A673 (cell line): ENCODE data around the gene LRRC52.

Source experiments
- EZH2 ChIP-seq: fragments of 200-600 bp; sonication (generic); IDR thresholded peaks from 2 replicates; pipeline ENCODE4 v1.6.1; 2017; ENCODE audit warnings: borderline replicate concordance, low read depth, mild to moderate bottlenecking, mixed read lengths, antibody characterized with exemption, low read length; ENCODE audit not compliant: poor library complexity, severe bottlenecking
- TF ChIP-seq, protein P1 (sequence below): fragments of 300-800, 200-600 bp; sonication (generic); conservative IDR thresholded peaks from 2 replicates; pipeline ENCODE4 v1.5.1; 2017; ENCODE audit warnings: low read depth, mild to moderate bottlenecking, antibody characterized with exemption, low read length, moderate library complexity, mixed read lengths

DNA sequence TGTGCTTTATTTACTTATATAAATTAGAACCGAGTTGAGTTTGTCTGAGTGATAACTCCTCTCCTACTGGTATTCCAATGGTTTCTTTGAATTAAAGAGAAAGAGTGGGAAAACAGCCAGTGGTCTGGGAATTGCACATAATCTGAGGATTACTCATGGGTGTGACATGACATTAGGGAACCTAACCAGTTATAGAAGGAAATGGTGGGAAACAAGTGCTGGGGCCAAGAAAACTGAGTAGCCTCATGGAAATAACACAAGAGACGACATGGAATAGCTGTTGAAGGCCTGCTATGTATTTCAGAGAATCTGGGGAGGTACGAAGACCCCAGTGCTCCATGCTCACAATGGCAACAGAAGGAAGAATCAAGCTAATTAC is 41.8 kb upstream of the LRRC52 start:
- TF ChIP-seq, protein P1, sequence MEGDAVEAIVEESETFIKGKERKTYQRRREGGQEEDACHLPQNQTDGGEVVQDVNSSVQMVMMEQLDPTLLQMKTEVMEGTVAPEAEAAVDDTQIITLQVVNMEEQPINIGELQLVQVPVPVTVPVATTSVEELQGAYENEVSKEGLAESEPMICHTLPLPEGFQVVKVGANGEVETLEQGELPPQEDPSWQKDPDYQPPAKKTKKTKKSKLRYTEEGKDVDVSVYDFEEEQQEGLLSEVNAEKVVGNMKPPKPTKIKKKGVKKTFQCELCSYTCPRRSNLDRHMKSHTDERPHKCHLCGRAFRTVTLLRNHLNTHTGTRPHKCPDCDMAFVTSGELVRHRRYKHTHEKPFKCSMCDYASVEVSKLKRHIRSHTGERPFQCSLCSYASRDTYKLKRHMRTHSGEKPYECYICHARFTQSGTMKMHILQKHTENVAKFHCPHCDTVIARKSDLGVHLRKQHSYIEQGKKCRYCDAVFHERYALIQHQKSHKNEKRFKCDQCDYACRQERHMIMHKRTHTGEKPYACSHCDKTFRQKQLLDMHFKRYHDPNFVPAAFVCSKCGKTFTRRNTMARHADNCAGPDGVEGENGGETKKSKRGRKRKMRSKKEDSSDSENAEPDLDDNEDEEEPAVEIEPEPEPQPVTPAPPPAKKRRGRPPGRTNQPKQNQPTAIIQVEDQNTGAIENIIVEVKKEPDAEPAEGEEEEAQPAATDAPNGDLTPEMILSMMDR, result no peak
- no peak for TF ChIP-seq EZH2
